GM06990 (cell line): ENCODE data around the gene HDAC3.

Experiments used
- DNase-seq: peaks from one replicate; pipeline ENCODE4 v3.0.0-alpha.2; 2011; ENCODE audit not compliant: insufficient read length; ENCODE audit errors: extremely low read depth
- H3K27me3 ChIP-seq: replicated peaks from 2 replicates; pipeline ENCODE4 v1.6.0; 2011; ENCODE audit warnings: low read length; ENCODE audit not compliant: control insufficient read depth, insufficient read depth
- H3K36me3 ChIP-seq: 2 replicates; pipeline ENCODE4 v1.5.1; 2011; ENCODE audit warnings: low read length; ENCODE audit not compliant: control insufficient read depth, insufficient read depth
- H3K4me3 ChIP-seq: replicated peaks from 2 replicates; pipeline ENCODE4 v1.5.1; 2011; ENCODE audit warnings: low read depth, mild to moderate bottlenecking, control low read depth, low read length
- CTCF ChIP-seq: IDR thresholded peaks from 2 replicates; pipeline ENCODE4 v1.5.1; 2011; ENCODE audit warnings: low read length, control low read depth, mild to moderate bottlenecking, inconsistent platforms; ENCODE audit not compliant: insufficient read depth, poor library complexity, severe bottlenecking

The HDAC3 gene

GRCh38 chr5:141636413-141637122 is at the start of gene HDAC3, which contains the start of gene RELL2:
HDAC3 (minus strand) TSS chr5:141636849; CDS start chr5:141636790, 59 bp downstream.
RELL2 (plus strand) TSS chr5:141636997; CDS start chr5:141638226, 1,229 bp downstream.
- DNase-seq = peak; percentile 94
- Histone ChIP-seq H3K4me3 (peak within 1 kb of the TSS; percentile 91), H3K36me3 (peaks cover 3% of the 10 kb centered on the region), H3K27me3 (no peaks in the 10 kb centered on the region)
- no peak for TF ChIP-seq CTCF

DNA sequence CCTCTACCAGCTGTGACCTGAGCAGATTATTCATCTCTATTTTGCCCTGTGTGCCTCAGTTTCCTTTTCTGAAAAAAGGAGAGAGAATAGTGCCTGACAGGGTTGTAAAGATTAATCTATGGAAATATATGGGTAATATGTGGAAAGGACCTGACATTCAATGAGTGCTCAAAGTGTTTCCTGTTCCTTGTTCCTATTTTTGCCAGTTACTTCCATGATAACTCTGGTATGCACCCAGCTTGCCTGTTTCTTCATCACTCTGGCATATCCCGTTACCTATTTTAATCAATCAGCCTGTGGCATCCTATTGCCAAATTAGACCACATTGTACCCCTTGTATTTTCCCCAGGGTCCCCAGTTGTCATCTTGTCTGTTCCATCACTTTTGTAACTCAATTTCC is 48.9 kb upstream of the HDAC3 start:
- no peak for TF ChIP-seq CTCF
- Histone ChIP-seq H3K36me3 (no peaks in the 10 kb centered on the region), H3K27me3 (peaks cover 6% of the 10 kb centered on the region), H3K4me3 (no peak overlapping the region)
- no peak for DNase-seq

DNA sequence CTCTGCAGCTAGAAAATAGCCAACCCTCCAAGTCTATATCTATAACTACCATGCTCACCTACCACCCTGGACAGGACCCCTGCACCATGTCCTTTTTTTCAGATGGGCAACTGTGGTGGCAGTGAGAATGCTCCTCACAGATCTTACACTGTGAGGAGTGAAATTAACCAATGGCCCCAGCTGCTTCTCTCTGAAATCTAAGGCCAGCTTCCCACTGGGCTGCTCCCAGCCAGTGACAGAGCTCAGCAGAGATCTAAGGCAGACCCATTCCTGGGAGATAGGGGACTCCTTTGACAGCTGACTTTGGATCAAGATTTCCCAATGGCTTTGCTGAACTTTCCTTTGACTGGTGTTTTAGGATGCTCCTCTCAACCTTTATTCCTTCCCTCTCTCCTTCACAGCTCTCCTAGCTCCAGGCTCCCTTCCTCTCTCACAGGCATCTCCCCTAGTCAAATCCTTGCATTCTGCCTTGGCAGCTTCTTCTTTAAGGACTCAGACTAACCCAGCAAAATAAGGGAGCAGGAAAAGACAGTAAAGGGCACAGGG is 47.0 kb upstream of the HDAC3 start:
- no peak for DNase-seq
- Histone ChIP-seq H3K36me3 (no peaks in the 10 kb centered on the region), H3K4me3 (no peak overlapping the region), H3K27me3 (peaks cover 3% of the 10 kb centered on the region; the same call in 1 of the 2 replicates)
- TF ChIP-seq CTCF = no peak

DNA sequence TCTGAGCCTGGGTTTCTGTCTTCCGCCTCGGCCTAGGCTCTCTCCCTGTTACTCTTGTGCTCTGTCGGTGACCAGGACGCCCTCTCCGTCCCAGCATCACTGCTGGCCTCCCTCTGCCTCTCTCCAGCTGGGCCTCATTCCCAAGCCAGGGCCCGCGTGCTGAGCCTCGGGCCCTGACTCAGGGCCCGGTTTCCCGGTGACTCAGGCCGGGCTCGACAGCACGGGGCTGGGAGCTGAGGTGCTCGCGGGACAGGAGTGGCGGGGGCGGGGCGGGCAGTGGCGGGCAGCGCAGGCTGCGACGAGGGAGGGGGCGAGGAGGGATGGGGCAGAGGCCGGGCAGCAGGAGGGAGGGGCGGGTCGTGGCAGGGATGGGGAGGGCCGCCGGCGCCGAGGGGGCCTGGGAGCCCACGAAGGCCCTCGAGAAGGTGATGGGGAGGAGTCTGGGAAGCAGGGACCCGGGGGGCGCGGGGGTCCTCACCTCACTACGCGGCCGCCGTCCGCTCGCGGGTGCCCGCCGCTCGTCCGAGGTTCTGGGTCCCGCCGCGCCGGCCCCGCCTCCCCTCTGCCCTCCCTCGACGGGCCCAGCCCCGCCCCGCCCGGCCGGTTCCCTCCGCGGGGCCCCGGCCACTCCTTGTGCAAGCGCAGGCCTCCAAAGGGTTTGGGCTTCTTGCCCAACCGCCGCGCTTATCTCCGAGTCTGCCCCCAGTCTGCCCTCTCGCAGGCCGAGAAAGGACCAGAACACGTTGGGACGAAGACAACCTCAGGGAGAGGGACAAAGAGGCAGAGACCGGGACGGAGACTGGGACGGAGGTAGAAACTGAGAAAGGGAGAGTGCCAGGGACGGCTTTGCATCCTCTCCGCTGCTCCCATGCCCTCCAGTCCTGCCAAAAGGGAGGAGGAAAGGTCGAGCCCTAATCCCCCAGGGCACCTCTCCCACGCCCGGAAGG is 45.3 kb upstream of the HDAC3 start, which contains the start of gene ARAP3:
ARAP3 (minus strand) TSS at position 536 of the 947 bp plus-strand sequence. CDS start 1,744 bp downstream, outside the sequence.
- no peak for DNase-seq
- H3K4me3 ChIP-seq = no peak within 1 kb of the TSS
- H3K27me3 ChIP-seq = peaks cover 3% of the 10 kb centered on the region; the same call in 1 of the 2 replicates
- H3K36me3 ChIP-seq = no peaks in the 10 kb centered on the region
- no peak for TF ChIP-seq CTCF

DNA sequence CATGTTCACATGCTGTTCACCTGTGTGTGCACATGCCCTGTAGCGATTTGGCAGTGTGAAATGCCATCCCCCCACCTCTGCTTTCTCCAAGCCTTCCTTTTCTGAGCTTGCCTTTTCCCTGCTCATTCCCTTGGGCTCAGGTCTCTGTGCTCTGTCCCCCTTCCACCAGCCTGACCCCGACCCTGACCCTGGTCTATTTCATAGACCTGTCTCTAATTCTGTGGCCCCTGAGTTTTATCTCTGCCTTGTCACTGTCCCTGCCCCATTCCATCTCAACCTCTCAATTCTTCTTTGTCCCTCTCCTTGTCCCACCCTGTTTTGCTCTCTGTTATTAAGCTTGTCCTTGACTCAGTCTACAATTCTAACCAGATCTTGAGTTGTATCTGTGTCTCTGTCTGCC is 44.6 kb upstream of the HDAC3 start:
- no peak for TF ChIP-seq CTCF
- Histone ChIP-seq H3K4me3 (no peak overlapping the region), H3K36me3 (no peaks in the 10 kb centered on the region), H3K27me3 (peaks cover 3% of the 10 kb centered on the region; the same call in 1 of the 2 replicates)
- DNase-seq = no peak
